Sigmoid colon (tissue), 3 donors: ENCODE results near the gene OR1N1.

ENCODE experiments used
- CTCF ChIP-seq, 4 experiments: fragments of 450-650 bp in 3 of 4; fragments of 200-600 bp in 1 of 4; IDR thresholded peaks; one replicate each; pipeline ENCODE4 v1.5.1; 2016 to 2019; ENCODE audit warnings: antibody characterized with exemption in 4 of 4, mild to moderate bottlenecking in 3 of 4, moderate library complexity in 2 of 4
- POLR2A ChIP-seq, 2 donors: fragments of 450-650 bp; IDR thresholded peaks; one replicate each; pipeline ENCODE4 v1.6.1; 2016; ENCODE audit warnings: antibody characterized with exemption in 2 of 2, mild to moderate bottlenecking in 2 of 2, moderate library complexity in 2 of 2

DNA sequence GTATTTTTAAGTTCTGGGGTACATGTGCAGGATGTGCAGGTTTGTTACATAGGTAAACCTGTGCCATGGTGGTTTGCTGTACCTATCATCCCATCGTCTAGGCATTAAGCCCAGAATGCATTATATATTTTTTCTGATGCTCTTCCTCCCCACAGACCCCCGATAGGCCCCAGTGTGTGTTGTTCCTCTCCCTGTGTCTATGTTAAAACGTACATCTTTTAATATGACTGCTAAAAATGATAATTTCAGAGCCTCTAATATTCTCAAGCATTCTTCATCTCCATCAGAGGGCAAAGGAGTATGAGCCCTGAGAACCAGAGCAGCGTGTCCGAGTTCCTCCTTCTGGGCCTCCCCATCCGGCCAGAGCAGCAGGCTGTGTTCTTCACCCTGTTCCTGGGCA lies 16.6 kb downstream of the OR1N1 start, which contains the start of gene OR1J2:
- TF ChIP-seq CTCF (IDR thresholded peaks at IDR 0.05) (no peak), POLR2A (IDR thresholded peaks at IDR 0.05) (no peak)
